Neural cell (in vitro differentiated cells): ENCODE results near the gene CALHM4. TPM values are rescaled to one million over a fixed set of nuclear protein-coding genes. Genes with fewer than 3 reads are reported as not detected.

Experiments
- H2AFZ ChIP-seq: fragments of 200-600, 300-800 bp; sonication (generic), shearing (Covaris generic); 2 replicates; pipeline ENCODE4 v1.6.0; 2014; ENCODE audit warnings: low read depth, mild to moderate bottlenecking, antibody characterized with exemption, low read length, moderate library complexity
- H3F3A ChIP-seq: fragments of 200-600 bp; shearing (Covaris generic); 2 replicates; pipeline ENCODE4 v1.6.1; 2016; ENCODE audit warnings: mild to moderate bottlenecking, moderate library complexity, mixed read lengths, antibody characterized with exemption, low read length; ENCODE audit not compliant: insufficient read depth, poor library complexity, severe bottlenecking
- H3K27ac ChIP-seq: fragments of 200-600, 300-800 bp; sonication (generic), shearing (Covaris generic); 2 replicates; pipeline ENCODE4 v1.5.1; 2014; ENCODE audit warnings: mild to moderate bottlenecking, low read length, moderate library complexity
- H3K27me3 ChIP-seq: fragments of 300-800, 200-600 bp; sonication (generic), shearing (Covaris generic); 2 replicates; pipeline ENCODE4 v1.6.0; 2014; ENCODE audit warnings: mild to moderate bottlenecking, low read depth, low read length, moderate library complexity; ENCODE audit not compliant: insufficient read depth
- H3K36me3 ChIP-seq: fragments of 300-800, 200-600 bp; sonication (generic), shearing (Covaris generic); 2 replicates; pipeline ENCODE4 v1.5.1; 2014; ENCODE audit warnings: mild to moderate bottlenecking, antibody characterized with exemption, low read length, moderate library complexity; ENCODE audit not compliant: insufficient read depth
- H3K4me2 ChIP-seq: fragments of 300-800, 200-600 bp; sonication (generic), shearing (Covaris generic); 2 replicates; pipeline ENCODE4 v1.6.0; 2014; ENCODE audit warnings: mild to moderate bottlenecking, low read length
- H3K4me3 ChIP-seq: fragments of 300-800, 200-600 bp; sonication (generic), shearing (Covaris generic); 2 replicates; pipeline ENCODE4 v1.5.1; 2014; ENCODE audit warnings: mild to moderate bottlenecking, low read length, moderate library complexity
- H3K79me2 ChIP-seq: fragments of 200-600 bp; shearing (Covaris generic); replicated peaks from 2 replicates; pipeline ENCODE4 v1.6.0; 2014; ENCODE audit warnings: mild to moderate bottlenecking, low read length, moderate library complexity; ENCODE audit not compliant: insufficient read depth
- H3K9ac ChIP-seq: fragments of 300-800, 200-600 bp; sonication (generic), shearing (Covaris generic); 2 replicates; pipeline ENCODE4 v1.6.1; 2016; ENCODE audit warnings: mild to moderate bottlenecking, low read length, mixed read lengths
- H3K9me2 ChIP-seq: fragments of 200-600 bp; shearing (Covaris generic); 2 replicates; pipeline ENCODE4 v1.6.1; 2016; ENCODE audit warnings: mild to moderate bottlenecking, low read length, mixed read lengths; ENCODE audit not compliant: insufficient read depth
- H3K9me3 ChIP-seq: fragments of 200-600, 300-800 bp; sonication (generic), shearing (Covaris generic); 2 replicates; pipeline ENCODE4 v1.6.1; 2016; ENCODE audit warnings: mild to moderate bottlenecking, mixed run types, low read length, moderate library complexity, mixed read lengths
- H4K20me1 ChIP-seq: fragments of 200-600 bp; shearing (Covaris generic); 2 replicates; pipeline ENCODE4 v1.6.1; 2016; ENCODE audit warnings: mild to moderate bottlenecking, mixed run types; ENCODE audit not compliant: insufficient read depth
- EP300 ChIP-seq: fragments of 450-650 bp; conservative IDR thresholded peaks from 2 replicates; pipeline ENCODE4 v1.6.1; 2014; ENCODE audit warnings: antibody characterized with exemption, mild to moderate bottlenecking, moderate library complexity; ENCODE audit not compliant: poor library complexity, severe bottlenecking
- EZH2 ChIP-seq: fragments of 200-600, 300-800 bp; shearing (Covaris generic), sonication (generic); IDR thresholded peaks from 2 replicates; pipeline ENCODE4 v1.6.1; 2014; ENCODE audit warnings: antibody characterized with exemption, low read length, borderline replicate concordance, mild to moderate bottlenecking; ENCODE audit not compliant: insufficient read depth, poor library complexity, severe bottlenecking
- MXI1 ChIP-seq: fragments of 450-650 bp; conservative IDR thresholded peaks from 2 replicates; pipeline ENCODE4 v1.6.1; 2014; ENCODE audit warnings: antibody characterized with exemption, mild to moderate bottlenecking; ENCODE audit not compliant: poor library complexity, severe bottlenecking
- POLR2AphosphoS5 ChIP-seq: IDR thresholded peaks from 2 replicates; pipeline ENCODE4 v1.6.1; 2012
- RAD21 ChIP-seq: fragments of 450-650 bp; conservative IDR thresholded peaks from 2 replicates; pipeline ENCODE4 v1.6.1; 2014; ENCODE audit warnings: antibody characterized with exemption, mild to moderate bottlenecking, moderate library complexity
- SMC3 ChIP-seq: fragments of 450-650 bp; conservative IDR thresholded peaks from 2 replicates; pipeline ENCODE4 v1.6.1; 2014; ENCODE audit warnings: antibody characterized with exemption, mild to moderate bottlenecking, moderate library complexity; ENCODE audit not compliant: poor library complexity
- TAF1 ChIP-seq: IDR thresholded peaks from 2 replicates; pipeline ENCODE4 v1.6.1; 2012; ENCODE audit warnings: low read depth
- polyA plus RNA-seq: library from polyadenylated mRNA; depleted of rRNA; stranded (reverse); fragments of >200 nt; gene quantifications from 2 replicates; pipeline ENCODE4 v1.2.3, GENCODE V29; 2014
- TF ChIP-seq, protein P1 (sequence below): fragments of 450-650 bp; IDR thresholded peaks from 2 replicates; pipeline ENCODE4 v1.5.1; 2014; ENCODE audit warnings: antibody characterized with exemption, mild to moderate bottlenecking, moderate library complexity; ENCODE audit not compliant: poor library complexity, severe bottlenecking
- TF ChIP-seq, protein P2 (sequence below): IDR thresholded peaks from 2 replicates; pipeline ENCODE4 v1.6.1; 2012; ENCODE audit warnings: borderline replicate concordance

Gene CALHM4
- polyA plus RNA-seq, 1 donor from 2014 or later, result not detected

DNA sequence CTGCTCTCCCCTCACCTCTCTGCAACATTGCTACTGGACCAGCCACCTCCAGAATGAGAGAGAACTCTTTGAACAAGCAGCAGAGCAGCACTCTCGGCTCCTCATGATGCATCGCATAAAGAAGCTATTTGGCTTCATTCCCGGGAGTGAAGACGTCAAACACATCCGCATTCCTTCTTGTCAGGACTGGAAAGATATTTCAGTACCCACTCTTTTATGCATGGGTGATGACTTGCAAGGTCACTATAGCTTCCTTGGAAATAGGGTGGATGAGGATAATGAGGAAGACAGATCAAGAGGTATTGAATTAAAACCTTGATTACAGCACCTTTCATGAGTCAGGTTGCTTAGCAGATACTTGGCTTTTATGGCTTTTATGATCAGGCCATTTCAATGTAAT is 4.3 kb downstream of the CALHM4 start:
- no peak overlapping the region for H2AFZ ChIP-seq
- no peaks in the 10 kb centered on the region for H3K79me2 ChIP-seq
- H3K9ac ChIP-seq, result no peak overlapping the region
- H3K36me3 ChIP-seq, result no peaks in the 10 kb centered on the region
- H3K4me3 ChIP-seq, result peak overlapping the region; percentile 23
- H3K9me2 ChIP-seq, result no peaks in the 10 kb centered on the region
- no peaks in the 10 kb centered on the region for H3K9me3 ChIP-seq
- H3K4me2 ChIP-seq, result no peak overlapping the region
- no peaks in the 10 kb centered on the region for H3F3A ChIP-seq
- no peaks in the 10 kb centered on the region for H3K27me3 ChIP-seq
- no peak overlapping the region for H3K27ac ChIP-seq
- no peak for TF ChIP-seq POLR2AphosphoS5
- TF ChIP-seq EZH2, result no peak
- TF ChIP-seq TAF1, result no peak
- TF ChIP-seq, protein P1, sequence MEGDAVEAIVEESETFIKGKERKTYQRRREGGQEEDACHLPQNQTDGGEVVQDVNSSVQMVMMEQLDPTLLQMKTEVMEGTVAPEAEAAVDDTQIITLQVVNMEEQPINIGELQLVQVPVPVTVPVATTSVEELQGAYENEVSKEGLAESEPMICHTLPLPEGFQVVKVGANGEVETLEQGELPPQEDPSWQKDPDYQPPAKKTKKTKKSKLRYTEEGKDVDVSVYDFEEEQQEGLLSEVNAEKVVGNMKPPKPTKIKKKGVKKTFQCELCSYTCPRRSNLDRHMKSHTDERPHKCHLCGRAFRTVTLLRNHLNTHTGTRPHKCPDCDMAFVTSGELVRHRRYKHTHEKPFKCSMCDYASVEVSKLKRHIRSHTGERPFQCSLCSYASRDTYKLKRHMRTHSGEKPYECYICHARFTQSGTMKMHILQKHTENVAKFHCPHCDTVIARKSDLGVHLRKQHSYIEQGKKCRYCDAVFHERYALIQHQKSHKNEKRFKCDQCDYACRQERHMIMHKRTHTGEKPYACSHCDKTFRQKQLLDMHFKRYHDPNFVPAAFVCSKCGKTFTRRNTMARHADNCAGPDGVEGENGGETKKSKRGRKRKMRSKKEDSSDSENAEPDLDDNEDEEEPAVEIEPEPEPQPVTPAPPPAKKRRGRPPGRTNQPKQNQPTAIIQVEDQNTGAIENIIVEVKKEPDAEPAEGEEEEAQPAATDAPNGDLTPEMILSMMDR, result no peak
- no peak for TF ChIP-seq SMC3
- no peak for TF ChIP-seq RAD21
- TF ChIP-seq, protein P2, sequence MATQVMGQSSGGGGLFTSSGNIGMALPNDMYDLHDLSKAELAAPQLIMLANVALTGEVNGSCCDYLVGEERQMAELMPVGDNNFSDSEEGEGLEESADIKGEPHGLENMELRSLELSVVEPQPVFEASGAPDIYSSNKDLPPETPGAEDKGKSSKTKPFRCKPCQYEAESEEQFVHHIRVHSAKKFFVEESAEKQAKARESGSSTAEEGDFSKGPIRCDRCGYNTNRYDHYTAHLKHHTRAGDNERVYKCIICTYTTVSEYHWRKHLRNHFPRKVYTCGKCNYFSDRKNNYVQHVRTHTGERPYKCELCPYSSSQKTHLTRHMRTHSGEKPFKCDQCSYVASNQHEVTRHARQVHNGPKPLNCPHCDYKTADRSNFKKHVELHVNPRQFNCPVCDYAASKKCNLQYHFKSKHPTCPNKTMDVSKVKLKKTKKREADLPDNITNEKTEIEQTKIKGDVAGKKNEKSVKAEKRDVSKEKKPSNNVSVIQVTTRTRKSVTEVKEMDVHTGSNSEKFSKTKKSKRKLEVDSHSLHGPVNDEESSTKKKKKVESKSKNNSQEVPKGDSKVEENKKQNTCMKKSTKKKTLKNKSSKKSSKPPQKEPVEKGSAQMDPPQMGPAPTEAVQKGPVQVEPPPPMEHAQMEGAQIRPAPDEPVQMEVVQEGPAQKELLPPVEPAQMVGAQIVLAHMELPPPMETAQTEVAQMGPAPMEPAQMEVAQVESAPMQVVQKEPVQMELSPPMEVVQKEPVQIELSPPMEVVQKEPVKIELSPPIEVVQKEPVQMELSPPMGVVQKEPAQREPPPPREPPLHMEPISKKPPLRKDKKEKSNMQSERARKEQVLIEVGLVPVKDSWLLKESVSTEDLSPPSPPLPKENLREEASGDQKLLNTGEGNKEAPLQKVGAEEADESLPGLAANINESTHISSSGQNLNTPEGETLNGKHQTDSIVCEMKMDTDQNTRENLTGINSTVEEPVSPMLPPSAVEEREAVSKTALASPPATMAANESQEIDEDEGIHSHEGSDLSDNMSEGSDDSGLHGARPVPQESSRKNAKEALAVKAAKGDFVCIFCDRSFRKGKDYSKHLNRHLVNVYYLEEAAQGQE, result peak; percentile 32
- TF ChIP-seq EP300, result no peak
- H4K20me1 ChIP-seq, result no peaks in the 10 kb centered on the region

- Histone ChIP-seq H3K79me2 (no peaks in the 10 kb centered on the region), H3K27me3 (no peaks in the 10 kb centered on the region), H3K4me3 (no peak overlapping the region), H3K9ac (no peak overlapping the region), H3K4me2 (no peak overlapping the region), H3F3A (no peaks in the 10 kb centered on the region), H3K36me3 (no peaks in the 10 kb centered on the region), H3K9me2 (no peaks in the 10 kb centered on the region), H3K9me3 (no peaks in the 10 kb centered on the region), H2AFZ (no peak overlapping the region), H4K20me1 (no peaks in the 10 kb centered on the region), H3K27ac (no peak overlapping the region)
- TF ChIP-seq, protein P2, result no peak
- TF ChIP-seq EP300, result no peak
- no peak for TF ChIP-seq MXI1
- no peak for TF ChIP-seq EZH2
- no peak for TF ChIP-seq POLR2AphosphoS5
- TF ChIP-seq, protein P1, result no peak
- no peak for TF ChIP-seq RAD21
- no peak for TF ChIP-seq SMC3
- TF ChIP-seq TAF1, result no peak
These were observed 6.6 kb downstream of the CALHM4 start for GRCh38 chr6:116560130-116560529.
